Measurements from ENCODE around the gene MED31.

Gene MED31

GRCh38 chr17:6636105-6636504, 15.3 kb downstream of the MED31 start:
- ChIA-PET CTCF (no interaction called here), POLR2A (no interaction called here)
- TF ChIP-seq, protein P1, sequence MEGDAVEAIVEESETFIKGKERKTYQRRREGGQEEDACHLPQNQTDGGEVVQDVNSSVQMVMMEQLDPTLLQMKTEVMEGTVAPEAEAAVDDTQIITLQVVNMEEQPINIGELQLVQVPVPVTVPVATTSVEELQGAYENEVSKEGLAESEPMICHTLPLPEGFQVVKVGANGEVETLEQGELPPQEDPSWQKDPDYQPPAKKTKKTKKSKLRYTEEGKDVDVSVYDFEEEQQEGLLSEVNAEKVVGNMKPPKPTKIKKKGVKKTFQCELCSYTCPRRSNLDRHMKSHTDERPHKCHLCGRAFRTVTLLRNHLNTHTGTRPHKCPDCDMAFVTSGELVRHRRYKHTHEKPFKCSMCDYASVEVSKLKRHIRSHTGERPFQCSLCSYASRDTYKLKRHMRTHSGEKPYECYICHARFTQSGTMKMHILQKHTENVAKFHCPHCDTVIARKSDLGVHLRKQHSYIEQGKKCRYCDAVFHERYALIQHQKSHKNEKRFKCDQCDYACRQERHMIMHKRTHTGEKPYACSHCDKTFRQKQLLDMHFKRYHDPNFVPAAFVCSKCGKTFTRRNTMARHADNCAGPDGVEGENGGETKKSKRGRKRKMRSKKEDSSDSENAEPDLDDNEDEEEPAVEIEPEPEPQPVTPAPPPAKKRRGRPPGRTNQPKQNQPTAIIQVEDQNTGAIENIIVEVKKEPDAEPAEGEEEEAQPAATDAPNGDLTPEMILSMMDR (IDR thresholded peaks at IDR 0.05; ENCODE audit: control extremely low read depth, extremely low read depth, low read depth, missing control alignments), result no peak
- DNase-seq (ENCODE audit: extremely low spot score), result no peak

- TF ChIP-seq, protein P1 (IDR thresholded peaks at IDR 0.05; ENCODE audit: control extremely low read depth, extremely low read depth, low read depth, missing control alignments), result no peak
- POLR2A ChIA-PET, result no interaction called here
- CTCF ChIA-PET, result no interaction called here
- DNase-seq (ENCODE audit: extremely low spot score), result no peak
Measured at GRCh38 chr17:6633263-6633662, 18.1 kb downstream of the MED31 start.

- no peak for DNase-seq (ENCODE audit: extremely low spot score)
- CTCF ChIA-PET, result no interaction called here
- POLR2A ChIA-PET, result no interaction called here
- TF ChIP-seq, protein P1 (IDR thresholded peaks at IDR 0.05; ENCODE audit: control extremely low read depth, extremely low read depth, low read depth, missing control alignments), result no peak
Measured at GRCh38 chr17:6632530-6632929, 18.9 kb downstream of the MED31 start.

- TF ChIP-seq, protein P1 (IDR thresholded peaks at IDR 0.05; ENCODE audit: control extremely low read depth, extremely low read depth, low read depth, missing control alignments), result no peak
- POLR2A ChIA-PET, result no interaction called here
- CTCF ChIA-PET, result no interaction called here
- no peak for DNase-seq (ENCODE audit: extremely low spot score)
Measured at GRCh38 chr17:6630390-6630789, 21.0 kb downstream of the MED31 start.

DNA sequence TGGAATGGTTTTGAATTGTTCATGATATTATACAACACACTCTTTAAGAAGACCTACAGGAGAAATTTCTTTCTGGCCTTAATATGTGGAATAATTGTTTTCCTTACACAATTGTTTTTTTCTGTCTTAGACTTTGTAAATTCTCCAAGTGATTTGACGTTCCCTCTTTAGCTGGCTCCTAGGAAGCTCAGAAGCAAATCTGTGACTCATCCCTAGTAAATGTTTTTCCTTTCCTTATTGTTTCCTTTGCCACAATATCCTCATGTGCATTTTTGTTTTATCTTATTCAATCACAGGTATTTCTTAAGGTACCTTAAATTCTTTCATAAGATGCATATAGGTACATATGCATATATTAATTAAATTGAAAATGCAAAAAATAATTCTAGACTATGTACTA, 24.4 kb downstream of the MED31 start:
- no peak for DNase-seq (ENCODE audit: extremely low spot score)
- POLR2A ChIA-PET, result no interaction called here
- TF ChIP-seq, protein P1 (IDR thresholded peaks at IDR 0.05; ENCODE audit: control extremely low read depth, extremely low read depth, low read depth, missing control alignments), result no peak
- CTCF ChIA-PET, result interaction anchor here (1.5 kb wide), 1 partner anchor 19 kb away, joined by 3 read pairs; no protein-coding TSS in a partner anchor

GRCh38 chr17:6626616-6627015, 24.8 kb downstream of the MED31 start:
- no peak for DNase-seq (ENCODE audit: extremely low spot score)
- ChIA-PET CTCF (interaction anchor here (1.5 kb wide), 1 partner anchor 19 kb away, joined by 3 read pairs; no protein-coding TSS in a partner anchor), POLR2A (no interaction called here)
- TF ChIP-seq, protein P1 (IDR thresholded peaks at IDR 0.05; ENCODE audit: control extremely low read depth, extremely low read depth, low read depth, missing control alignments), result no peak

- ChIA-PET CTCF (interaction anchor here (1.4 to 1.7 kb wide), 2 partner anchors 11 to 17 kb away, joined by 3 to 5 read pairs; no protein-coding TSS in a partner anchor), POLR2A (no interaction called here)
- DNase-seq (ENCODE audit: extremely low spot score), result no peak
- TF ChIP-seq, protein P1 (IDR thresholded peaks at IDR 0.05; ENCODE audit: control extremely low read depth, extremely low read depth, low read depth, missing control alignments), result no peak
Measured at GRCh38 chr17:6623941-6624340, 27.5 kb downstream of the MED31 start.

Measured in GM10248 (cell line).